GM06990 (cell line): Measurements from ENCODE around the gene PHLDB2.

Experiments
- DNase-seq: peaks from one replicate; pipeline ENCODE4 v3.0.0-alpha.2; 2011; ENCODE audit not compliant: insufficient read length; ENCODE audit errors: extremely low read depth
- H3K27me3 ChIP-seq: replicated peaks from 2 replicates; pipeline ENCODE4 v1.6.0; 2011; ENCODE audit warnings: low read length; ENCODE audit not compliant: control insufficient read depth, insufficient read depth
- H3K36me3 ChIP-seq: 2 replicates; pipeline ENCODE4 v1.5.1; 2011; ENCODE audit warnings: low read length; ENCODE audit not compliant: control insufficient read depth, insufficient read depth
- H3K4me3 ChIP-seq: replicated peaks from 2 replicates; pipeline ENCODE4 v1.5.1; 2011; ENCODE audit warnings: low read depth, mild to moderate bottlenecking, control low read depth, low read length
- CTCF ChIP-seq: IDR thresholded peaks from 2 replicates; pipeline ENCODE4 v1.5.1; 2011; ENCODE audit warnings: low read length, control low read depth, mild to moderate bottlenecking, inconsistent platforms; ENCODE audit not compliant: insufficient read depth, poor library complexity, severe bottlenecking

The PHLDB2 gene

DNA sequence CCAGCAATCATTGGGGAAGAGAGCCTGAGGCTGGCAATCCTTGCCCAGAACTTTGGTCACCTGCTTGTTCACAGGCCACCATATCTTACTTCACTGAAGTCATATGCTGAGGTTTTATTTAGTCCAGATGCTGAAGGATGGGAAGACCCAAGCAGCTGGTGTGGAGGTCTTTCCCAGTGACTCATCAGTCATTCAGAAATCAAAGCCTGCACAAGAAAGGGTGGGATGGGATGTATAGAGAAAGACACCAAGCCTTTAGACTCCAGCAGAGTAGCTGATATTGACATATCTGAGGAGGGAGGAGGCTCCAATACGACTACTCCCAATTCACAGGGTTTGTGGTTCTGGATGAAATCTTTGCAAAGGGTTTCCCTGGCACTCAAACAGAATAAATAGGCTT is 13.0 kb upstream of the PHLDB2 start:
- no peaks in the 10 kb centered on the region for H3K36me3 ChIP-seq
- H3K27me3 ChIP-seq, result no peaks in the 10 kb centered on the region
- H3K4me3 ChIP-seq, result no peak overlapping the region
- TF ChIP-seq CTCF, result no peak
- DNase-seq, result no peak

DNA sequence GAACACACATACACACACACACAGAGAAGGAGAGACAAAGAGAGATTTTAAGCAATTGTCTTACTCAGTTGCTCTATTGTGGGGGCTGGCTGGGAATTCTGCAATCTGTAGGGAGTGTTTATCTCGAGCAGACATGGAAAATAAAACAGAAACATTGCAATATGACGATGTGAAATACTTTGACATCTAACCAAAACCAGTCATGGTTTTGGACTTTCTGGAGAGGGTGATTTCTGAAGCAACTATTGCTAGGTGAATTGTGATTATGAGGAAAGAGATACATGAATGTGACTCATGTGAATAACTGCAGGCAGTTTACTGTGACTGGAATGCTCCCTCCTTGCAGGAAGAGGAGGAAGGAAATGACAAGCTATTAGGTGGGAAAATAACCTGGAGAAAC is 12.3 kb upstream of the PHLDB2 start:
- Histone ChIP-seq H3K27me3 (no peaks in the 10 kb centered on the region), H3K36me3 (no peaks in the 10 kb centered on the region), H3K4me3 (no peak overlapping the region)
- DNase-seq, result no peak
- no peak for TF ChIP-seq CTCF

DNA sequence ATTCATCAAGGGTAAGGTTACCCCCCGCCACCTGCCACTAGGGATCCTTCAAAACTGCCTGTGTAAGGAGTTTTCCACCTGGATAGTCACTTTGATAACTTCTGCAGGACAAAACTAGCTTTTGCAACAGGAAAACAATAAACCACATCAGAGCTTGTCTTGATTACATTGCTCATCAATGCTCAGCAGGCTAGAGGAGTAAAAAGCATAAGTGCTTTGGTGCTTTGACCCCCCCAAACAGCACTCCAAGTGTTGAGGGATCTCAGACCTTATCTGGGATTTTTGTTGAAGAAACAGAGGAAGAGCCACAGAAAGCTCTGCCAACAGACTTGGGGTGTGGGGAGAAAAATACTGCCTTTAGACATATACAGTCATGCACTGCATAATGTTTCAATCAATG is 10.8 kb upstream of the PHLDB2 start:
- Histone ChIP-seq H3K4me3 (no peak overlapping the region), H3K27me3 (no peaks in the 10 kb centered on the region), H3K36me3 (no peaks in the 10 kb centered on the region)
- no peak for DNase-seq
- TF ChIP-seq CTCF, result no peak

DNA sequence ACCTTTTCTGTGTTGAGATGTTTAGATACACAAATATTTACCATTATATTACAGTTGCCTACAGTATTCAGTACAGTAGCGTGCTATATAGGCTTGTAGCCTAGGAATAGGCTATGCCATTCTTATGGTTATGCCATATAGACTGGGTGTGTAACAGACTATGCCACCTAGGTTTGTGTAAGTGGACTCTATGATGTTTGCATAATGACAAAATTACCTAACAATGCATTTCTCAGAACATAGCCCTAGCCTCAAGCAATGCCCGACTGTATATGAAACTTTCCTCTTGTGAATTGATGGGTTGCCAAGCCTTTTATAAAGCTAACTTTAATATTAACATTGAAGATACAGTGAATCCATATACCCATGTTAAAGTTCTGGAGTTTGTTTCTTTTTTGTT is 10.3 kb upstream of the PHLDB2 start:
- Histone ChIP-seq H3K27me3 (no peaks in the 10 kb centered on the region), H3K4me3 (no peak overlapping the region), H3K36me3 (no peaks in the 10 kb centered on the region)
- no peak for DNase-seq
- TF ChIP-seq CTCF, result no peak

DNA sequence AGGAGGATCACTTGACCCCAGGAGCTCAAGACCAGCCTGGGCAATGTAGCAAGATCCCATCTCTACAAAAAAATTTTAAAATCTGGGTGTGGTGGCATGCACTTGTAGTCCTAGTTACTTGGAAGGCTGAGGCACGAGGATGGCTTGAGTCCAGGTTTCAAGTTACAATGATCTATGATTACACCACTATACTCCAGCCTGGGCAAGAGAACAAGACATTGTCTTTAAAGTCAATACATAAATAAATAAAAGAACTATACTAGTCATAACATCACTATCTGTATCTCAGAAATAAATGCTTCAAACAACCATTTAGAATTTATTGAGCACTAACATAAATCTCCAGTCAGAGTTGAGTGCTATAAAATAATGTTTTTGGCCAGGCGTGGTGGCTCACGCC is 8.5 kb upstream of the PHLDB2 start:
- Histone ChIP-seq H3K36me3 (no peaks in the 10 kb centered on the region), H3K4me3 (no peak overlapping the region), H3K27me3 (no peaks in the 10 kb centered on the region)
- no peak for TF ChIP-seq CTCF
- DNase-seq, result no peak

- Histone ChIP-seq H3K27me3 (no peaks in the 10 kb centered on the region), H3K36me3 (no peaks in the 10 kb centered on the region), H3K4me3 (no peak overlapping the region)
- no peak for DNase-seq
- TF ChIP-seq CTCF, result no peak
Observed at GRCh38 chr3:111851511-111851954, 7.5 kb upstream of the PHLDB2 start.
